Right lobe of liver (tissue), 4 donors: Measurements from ENCODE around the gene ARCN1.

ENCODE experiments used
- POLR2A ChIP-seq: fragments of 450-650 bp; IDR thresholded peaks from one replicate; pipeline ENCODE4 v1.6.1; 2017; ENCODE audit warnings: antibody characterized with exemption, mild to moderate bottlenecking
- TF ChIP-seq, protein P1 (sequence below), 4 donors: fragments of 200-600 bp in 3 of 4; fragments of 450-650 bp in 1 of 4; IDR thresholded peaks; one replicate each; pipeline versions ENCODE4 v1.5.1 to v1.8.0; 2016 to 2022; ENCODE audit warnings: antibody characterized with exemption in 4 of 4, mild to moderate bottlenecking in 2 of 4
- donor health status: DM: no; HTN: no; CAD: no.
- donor health status: DM: no; HTN: no; CAD: no.
- donor health status: DM: no; HTN: yes; CAD: no.

DNA sequence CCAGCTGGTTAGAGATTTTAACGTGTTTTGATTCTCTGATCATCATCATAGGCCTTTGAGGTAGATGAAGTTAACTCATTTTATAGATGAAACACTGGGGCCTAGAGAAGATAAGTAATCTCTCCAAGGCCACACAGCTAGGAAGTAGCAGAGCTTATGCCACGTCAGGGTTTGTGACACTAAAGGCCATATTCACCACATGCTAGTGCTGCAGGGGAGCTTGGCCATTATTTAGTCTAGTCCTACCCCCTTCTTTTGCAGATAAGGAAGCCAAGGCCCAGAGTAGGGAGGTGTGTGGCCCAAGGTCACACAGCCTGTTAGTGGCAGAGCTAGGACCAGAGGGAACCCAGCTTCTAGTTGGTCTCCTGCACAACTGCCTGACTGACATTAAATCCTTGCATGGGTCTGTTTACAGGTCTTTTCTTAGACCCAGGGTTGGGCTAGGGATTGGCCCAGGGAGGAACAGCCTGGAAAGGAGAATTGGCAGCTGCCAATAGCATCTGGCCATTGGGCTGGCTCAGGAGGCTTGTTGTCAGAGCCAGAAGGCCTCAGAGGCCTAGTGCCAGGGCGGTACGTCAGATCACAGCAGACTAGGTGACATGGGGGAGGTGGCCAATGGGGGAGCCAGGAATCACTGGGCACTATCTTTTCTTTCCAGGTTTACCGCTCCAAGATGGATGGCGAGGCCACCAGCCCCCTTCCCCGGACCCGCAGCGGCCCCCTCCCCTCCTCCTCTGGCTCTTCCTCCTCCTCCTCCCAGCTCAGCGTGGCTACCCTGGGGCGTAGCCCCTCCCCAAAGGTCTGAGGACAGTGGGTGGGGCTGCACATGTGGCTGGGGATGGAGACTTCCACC is 71.2 kb downstream of the ARCN1 start:
- TF ChIP-seq, protein P1, sequence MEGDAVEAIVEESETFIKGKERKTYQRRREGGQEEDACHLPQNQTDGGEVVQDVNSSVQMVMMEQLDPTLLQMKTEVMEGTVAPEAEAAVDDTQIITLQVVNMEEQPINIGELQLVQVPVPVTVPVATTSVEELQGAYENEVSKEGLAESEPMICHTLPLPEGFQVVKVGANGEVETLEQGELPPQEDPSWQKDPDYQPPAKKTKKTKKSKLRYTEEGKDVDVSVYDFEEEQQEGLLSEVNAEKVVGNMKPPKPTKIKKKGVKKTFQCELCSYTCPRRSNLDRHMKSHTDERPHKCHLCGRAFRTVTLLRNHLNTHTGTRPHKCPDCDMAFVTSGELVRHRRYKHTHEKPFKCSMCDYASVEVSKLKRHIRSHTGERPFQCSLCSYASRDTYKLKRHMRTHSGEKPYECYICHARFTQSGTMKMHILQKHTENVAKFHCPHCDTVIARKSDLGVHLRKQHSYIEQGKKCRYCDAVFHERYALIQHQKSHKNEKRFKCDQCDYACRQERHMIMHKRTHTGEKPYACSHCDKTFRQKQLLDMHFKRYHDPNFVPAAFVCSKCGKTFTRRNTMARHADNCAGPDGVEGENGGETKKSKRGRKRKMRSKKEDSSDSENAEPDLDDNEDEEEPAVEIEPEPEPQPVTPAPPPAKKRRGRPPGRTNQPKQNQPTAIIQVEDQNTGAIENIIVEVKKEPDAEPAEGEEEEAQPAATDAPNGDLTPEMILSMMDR (IDR thresholded peaks at IDR 0.05), result no peak
- no peak for TF ChIP-seq POLR2A
